CD4-positive, alpha-beta memory T cell (primary cell): Measurements from ENCODE around the gene MYOCD. TPM values are rescaled to one million over a fixed set of nuclear protein-coding genes. Genes with fewer than 3 reads are reported as not detected.

Experiments used
- CTCF ChIA-PET: fragments of 350-600 bp; sonication (Branson Sonifier 250); formaldehyde crosslinking; loops from one replicate; lab custom pipeline; 2021; ENCODE audit warnings: inconsistent platforms; ENCODE audit not compliant: partially characterized antibody; lab: Charles Lee
- POLR2A ChIA-PET: fragments of 350-600 bp; sonication (Branson Sonifier 250); formaldehyde crosslinking; loops from one replicate; lab custom pipeline; 2021; ENCODE audit not compliant: partially characterized antibody; lab: Charles Lee
- DNase-seq, 5 donors: peaks; one replicate each; pipeline versions ENCODE4 v3.0.0 to v3.0.0-alpha.2; 2020 to 2022; ENCODE audit warnings: mixed read lengths in 1 of 5
- H3K27ac ChIP-seq: one replicate; pipeline ENCODE4 v1.7.0; 2013; ENCODE audit warnings: low read depth, low read length
- H3K27me3 ChIP-seq: 2 replicates; pipeline ENCODE4 v1.7.0; 2013; ENCODE audit warnings: mild to moderate bottlenecking, low read length, moderate library complexity; ENCODE audit not compliant: insufficient read depth
- H3K36me3 ChIP-seq: 2 replicates; pipeline ENCODE4 v1.7.0; 2013; ENCODE audit warnings: mild to moderate bottlenecking, low read length, moderate library complexity; ENCODE audit not compliant: insufficient read depth
- H3K4me1 ChIP-seq: 2 replicates; pipeline ENCODE4 v1.7.0; 2013; ENCODE audit warnings: mild to moderate bottlenecking, low read length, moderate library complexity; ENCODE audit not compliant: insufficient read depth
- H3K4me3 ChIP-seq, 2 donors: one replicate each; pipeline ENCODE4 v1.7.0; 2013; ENCODE audit warnings: low read length in 2 of 2, mild to moderate bottlenecking in 1 of 2
- H3K9me3 ChIP-seq, 2 donors: one replicate each; pipeline ENCODE4 v1.7.0; 2013; ENCODE audit warnings: low read length in 2 of 2, control low read depth in 1 of 2; ENCODE audit not compliant: control insufficient read depth in 1 of 2
- H3K27ac Mint-ChIP-seq, 7 donors: one replicate each; pipeline ENCODE4 v1.8.0; 2020 to 2021; ENCODE audit warnings: mixed read lengths in 7 of 7, mild to moderate bottlenecking in 6 of 7, inconsistent platforms in 3 of 7, moderate library complexity in 3 of 7
- H3K27me3 Mint-ChIP-seq, 2 donors: one replicate each; pipeline ENCODE4 v1.8.0; 2020 to 2021; ENCODE audit warnings: mixed read lengths in 2 of 2
- H3K36me3 Mint-ChIP-seq, 2 donors: one replicate each; pipeline ENCODE4 v1.8.0; 2020 to 2021; ENCODE audit warnings: mixed read lengths in 2 of 2, inconsistent platforms in 1 of 2, mild to moderate bottlenecking in 1 of 2
- H3K4me1 Mint-ChIP-seq, 4 donors: one replicate each; pipeline ENCODE4 v1.8.0; 2020 to 2021; ENCODE audit warnings: mixed read lengths in 4 of 4, mild to moderate bottlenecking in 1 of 4
- H3K4me3 Mint-ChIP-seq, 8 donors: one replicate each; pipeline ENCODE4 v1.8.0; 2020 to 2021; ENCODE audit warnings: mixed read lengths in 8 of 8, mild to moderate bottlenecking in 7 of 8, moderate library complexity in 6 of 8, inconsistent platforms in 3 of 8
- H3K9me3 Mint-ChIP-seq, 8 donors: one replicate each; pipeline ENCODE4 v1.8.0; 2020 to 2021; ENCODE audit warnings: mixed read lengths in 8 of 8, mild to moderate bottlenecking in 5 of 8, inconsistent platforms in 3 of 8, moderate library complexity in 1 of 8
- intact Hi-C: fragments of 100-400 bp; cut with micrococcal nuclease; formaldehyde crosslinking; loops from one replicate; pipeline ENCODE4 v1.15.1; 2023
- polyA plus RNA-seq, 2 donors: library from polyadenylated mRNA; unstranded; fragments of 300-500 nt; fragmentation: Illumina TruSeq; gene quantifications; one replicate each; pipeline ENCODE4 v1.2.3, GENCODE V29; 2021
- total RNA-seq, 2 experiments: library from RNA; stranded (reverse); gene quantifications; one replicate each; pipeline ENCODE4 v1.2.3, GENCODE V29; 2021

Gene MYOCD
- total and polyA plus RNA-seq, 4 experiments from 2014 or later, result not detected

DNA sequence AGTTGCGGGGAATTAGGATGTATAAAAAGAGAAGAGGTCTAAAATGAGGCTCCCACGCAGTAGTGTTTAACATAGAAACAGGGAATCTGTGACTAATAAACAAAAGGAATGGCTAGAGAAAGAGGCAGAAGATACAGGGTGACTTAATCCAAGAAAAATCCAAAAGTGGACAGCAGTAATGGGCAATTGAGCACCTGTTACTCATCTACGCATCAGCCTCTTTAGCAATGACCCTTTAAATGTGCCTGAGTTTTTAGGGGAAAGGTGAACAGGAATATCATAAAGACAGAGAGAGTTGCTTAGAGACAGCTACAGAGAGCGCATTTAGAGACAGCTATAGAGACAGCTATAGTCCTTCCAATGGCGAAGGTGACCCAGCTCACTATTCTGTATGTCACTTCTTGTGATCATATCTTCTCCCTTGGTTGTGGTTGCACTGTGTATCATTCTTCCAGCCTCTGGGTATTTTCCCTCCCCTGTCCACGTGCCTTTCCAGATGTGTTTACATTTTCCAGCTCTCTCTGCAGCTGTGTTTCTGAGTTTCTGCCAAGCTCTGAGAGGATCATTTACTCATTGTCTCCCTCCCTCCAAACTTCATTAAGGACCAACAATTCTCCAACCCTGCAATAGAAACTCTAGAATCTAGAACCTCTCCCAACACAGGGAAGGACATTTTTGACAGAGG lies 61.5 kb downstream of the MYOCD start:
- POLR2A ChIA-PET, result no interaction called here
- H3K27ac Mint-ChIP-seq, result no peak overlapping the region
- peaks cover 0 to 4% (median 0%) of the 10 kb centered on the region in 8 donors for H3K9me3 Mint-ChIP-seq
- H3K27ac ChIP-seq, result no peak overlapping the region
- no peak overlapping the region for H3K4me3 ChIP-seq
- H3K4me1 Mint-ChIP-seq, result no peaks in the 10 kb centered on the region
- DNase-seq, result no peak
- H3K27me3 Mint-ChIP-seq, result no peaks in the 10 kb centered on the region
- H3K36me3 Mint-ChIP-seq, result no peaks in the 10 kb centered on the region
- H3K4me3 Mint-ChIP-seq, result no peak overlapping the region
- H3K4me1 ChIP-seq, result no peaks in the 10 kb centered on the region
- CTCF ChIA-PET, result no interaction called here
- H3K27me3 ChIP-seq, result no peaks in the 10 kb centered on the region
- H3K9me3 ChIP-seq, result no peaks in the 10 kb centered on the region
- intact Hi-C loops, result no loop called here
- no peaks in the 10 kb centered on the region for H3K36me3 ChIP-seq

DNA sequence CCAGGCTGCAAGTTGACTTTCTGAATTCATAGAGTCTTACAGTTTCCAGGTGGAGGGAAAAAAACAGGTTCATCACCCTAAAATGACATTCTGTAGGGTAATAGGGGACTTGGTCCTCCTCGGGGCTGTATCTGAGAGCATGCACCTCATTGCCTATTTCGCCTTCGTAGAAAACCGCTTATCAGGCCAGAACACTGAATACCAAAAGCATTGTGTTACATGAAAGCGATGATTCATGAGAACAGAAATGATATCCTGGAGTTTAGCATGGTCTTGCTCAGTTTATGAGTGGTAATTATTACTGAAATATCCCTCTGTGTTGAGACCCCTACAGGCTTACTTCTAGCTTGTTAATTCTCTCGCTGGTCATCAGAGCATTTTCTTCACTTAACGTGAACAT lies 62.2 kb downstream of the MYOCD start:
- CTCF ChIA-PET, result no interaction called here
- Histone ChIP-seq H3K27ac (no peak overlapping the region), H3K9me3 (no peaks in the 10 kb centered on the region), H3K4me3 (no peak overlapping the region), H3K4me1 (no peaks in the 10 kb centered on the region), H3K27me3 (no peaks in the 10 kb centered on the region), H3K36me3 (no peaks in the 10 kb centered on the region)
- DNase-seq, result no peak
- H3K36me3 Mint-ChIP-seq, result no peaks in the 10 kb centered on the region
- intact Hi-C loops, result no loop called here
- H3K4me3 Mint-ChIP-seq, result no peak overlapping the region
- H3K4me1 Mint-ChIP-seq, result no peaks in the 10 kb centered on the region
- H3K27me3 Mint-ChIP-seq, result no peaks in the 10 kb centered on the region
- H3K27ac Mint-ChIP-seq, result no peak overlapping the region
- POLR2A ChIA-PET, result no interaction called here
- H3K9me3 Mint-ChIP-seq, result peaks cover 0 to 6% (median 0%) of the 10 kb centered on the region in 8 donors

DNA sequence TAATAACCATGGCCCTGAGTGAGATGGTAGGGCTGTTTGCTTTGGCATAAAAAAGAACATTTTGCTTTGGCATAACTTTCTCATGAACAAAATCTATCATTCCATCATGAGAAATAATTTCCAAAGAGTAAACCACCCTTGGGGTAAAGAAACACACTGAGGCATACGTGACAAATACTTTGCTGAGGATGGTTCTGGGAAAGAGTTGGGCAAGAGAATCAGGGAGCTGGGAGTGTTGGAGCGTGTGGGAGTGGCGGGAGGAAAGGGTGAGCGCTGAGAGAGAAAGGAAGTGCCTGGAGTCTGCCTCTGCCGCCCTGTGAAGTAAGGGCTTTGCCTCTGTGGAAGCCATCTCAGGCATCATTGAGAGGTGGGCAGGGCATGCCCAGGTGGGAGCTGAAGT lies 63.4 kb downstream of the MYOCD start:
- CTCF ChIA-PET, result no interaction called here
- H3K27ac Mint-ChIP-seq, result no peak overlapping the region

DNA sequence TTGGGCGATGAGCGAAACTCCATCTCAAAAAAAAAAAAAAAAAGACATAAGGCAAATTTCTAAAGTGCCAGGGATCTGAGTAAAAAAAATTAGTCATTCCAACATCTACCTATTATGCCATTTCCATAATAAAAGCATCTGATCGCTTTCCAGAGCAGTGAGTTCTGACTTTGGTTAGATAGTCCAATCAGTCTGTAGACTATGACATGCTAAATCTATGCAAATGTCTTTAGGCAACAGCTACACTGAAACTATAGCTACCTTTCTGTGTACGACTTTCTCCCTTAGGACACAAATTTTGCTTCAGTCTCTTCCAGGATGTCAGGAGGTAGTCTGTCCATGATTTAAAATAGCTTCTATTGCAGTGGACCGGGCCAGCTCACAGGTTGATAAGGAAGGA lies 64.7 kb downstream of the MYOCD start:
- H3K27me3 ChIP-seq, result no peaks in the 10 kb centered on the region
- H3K4me1 ChIP-seq, result no peaks in the 10 kb centered on the region
- ChIA-PET POLR2A (no interaction called here), CTCF (no interaction called here)
- H3K4me3 ChIP-seq, result no peak overlapping the region
- Mint-ChIP-seq H3K27me3 (no peaks in the 10 kb centered on the region), H3K9me3 (peaks cover 0 to 6% (median 0%) of the 10 kb centered on the region in 8 donors), H3K4me3 (no peak overlapping the region), H3K36me3 (no peaks in the 10 kb centered on the region), H3K27ac (no peak overlapping the region), H3K4me1 (no peaks in the 10 kb centered on the region)
- H3K36me3 ChIP-seq, result no peaks in the 10 kb centered on the region
- H3K9me3 ChIP-seq, result no peaks in the 10 kb centered on the region
- DNase-seq, result no peak
- intact Hi-C loops, result no loop called here
- H3K27ac ChIP-seq, result no peak overlapping the region

More for the DNA sequence above, 63.4 kb downstream of the MYOCD start:
- Mint-ChIP-seq H3K36me3 (no peaks in the 10 kb centered on the region), H3K27me3 (no peaks in the 10 kb centered on the region), H3K4me1 (no peaks in the 10 kb centered on the region), H3K9me3 (peaks cover 0 to 6% (median 0%) of the 10 kb centered on the region in 8 donors), H3K4me3 (no peak overlapping the region)
- Histone ChIP-seq H3K9me3 (no peaks in the 10 kb centered on the region), H3K36me3 (no peaks in the 10 kb centered on the region), H3K27me3 (no peaks in the 10 kb centered on the region), H3K27ac (no peak overlapping the region), H3K4me1 (no peaks in the 10 kb centered on the region), H3K4me3 (no peak overlapping the region)
- intact Hi-C loops, result no loop called here
- POLR2A ChIA-PET, result no interaction called here
- DNase-seq, result no peak

DNA sequence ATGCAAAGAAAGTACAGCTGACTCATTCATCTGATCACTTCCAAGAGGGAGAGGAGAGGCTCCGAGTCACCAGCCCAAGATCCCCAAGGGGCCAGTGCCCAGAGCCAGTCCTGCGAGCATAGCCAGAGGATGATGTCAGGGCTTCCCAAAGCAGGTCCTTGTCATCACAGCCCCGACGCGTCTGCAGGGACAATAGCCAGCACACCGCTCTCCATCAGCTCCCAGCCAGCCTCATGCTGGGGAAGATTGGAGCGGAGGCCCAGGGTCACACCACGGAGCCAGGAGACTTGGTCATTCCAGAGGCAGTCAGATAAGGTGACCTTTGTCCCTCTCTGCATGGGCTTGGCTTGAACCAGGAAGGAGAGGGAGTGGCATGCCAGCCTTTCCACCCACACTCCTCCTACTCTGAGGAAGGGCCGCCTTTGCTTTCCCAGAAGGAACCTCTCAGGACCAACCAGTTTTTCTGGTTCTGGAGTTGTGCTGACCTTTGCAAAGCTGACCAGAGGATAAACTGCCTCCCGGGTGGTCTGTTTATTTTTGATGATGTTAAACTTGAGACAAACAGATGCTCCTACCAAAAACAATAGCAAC lies 65.3 kb downstream of the MYOCD start:
- Histone ChIP-seq H3K4me1 (no peaks in the 10 kb centered on the region), H3K27me3 (no peaks in the 10 kb centered on the region), H3K4me3 (no peak overlapping the region), H3K9me3 (no peaks in the 10 kb centered on the region), H3K27ac (no peak overlapping the region), H3K36me3 (no peaks in the 10 kb centered on the region)
- Mint-ChIP-seq H3K27ac (no peak overlapping the region), H3K27me3 (no peaks in the 10 kb centered on the region), H3K4me3 (no peak overlapping the region), H3K36me3 (no peaks in the 10 kb centered on the region), H3K4me1 (no peaks in the 10 kb centered on the region), H3K9me3 (peaks cover 0 to 6% (median 0%) of the 10 kb centered on the region in 8 donors)
- ChIA-PET POLR2A (no interaction called here), CTCF (no interaction called here)
- DNase-seq, result no peak
- intact Hi-C loops, result no loop called here

DNA sequence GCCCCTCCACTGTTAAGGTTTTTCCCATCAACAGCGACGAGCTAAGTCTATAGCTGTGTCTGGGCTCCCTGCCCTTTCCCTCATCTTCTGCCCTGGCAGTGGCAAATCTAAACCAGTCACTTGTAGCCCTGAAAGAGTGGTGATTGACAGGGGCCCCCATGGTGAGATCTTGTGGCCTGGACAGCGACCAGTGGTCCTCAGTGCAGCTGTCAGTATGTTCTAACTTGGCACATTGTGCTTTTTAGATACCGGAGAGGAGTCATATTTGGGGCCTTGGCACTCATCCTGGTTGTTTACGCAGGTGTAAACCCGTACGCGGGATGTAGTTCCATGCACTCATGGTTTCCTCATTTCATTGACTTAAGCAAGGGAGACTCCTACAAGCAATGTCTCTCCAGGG lies 66.1 kb downstream of the MYOCD start:
- Histone ChIP-seq H3K27ac (no peak overlapping the region), H3K36me3 (no peaks in the 10 kb centered on the region), H3K27me3 (no peaks in the 10 kb centered on the region), H3K9me3 (no peaks in the 10 kb centered on the region), H3K4me1 (no peaks in the 10 kb centered on the region), H3K4me3 (no peak overlapping the region)
- ChIA-PET CTCF (no interaction called here), POLR2A (no interaction called here)
- Mint-ChIP-seq H3K27ac (no peak overlapping the region), H3K9me3 (peaks cover 0 to 6% (median 0%) of the 10 kb centered on the region in 8 donors), H3K27me3 (no peaks in the 10 kb centered on the region), H3K4me3 (no peak overlapping the region), H3K4me1 (no peaks in the 10 kb centered on the region), H3K36me3 (no peaks in the 10 kb centered on the region)
- DNase-seq, result no peak
- intact Hi-C loops, result no loop called here

DNA sequence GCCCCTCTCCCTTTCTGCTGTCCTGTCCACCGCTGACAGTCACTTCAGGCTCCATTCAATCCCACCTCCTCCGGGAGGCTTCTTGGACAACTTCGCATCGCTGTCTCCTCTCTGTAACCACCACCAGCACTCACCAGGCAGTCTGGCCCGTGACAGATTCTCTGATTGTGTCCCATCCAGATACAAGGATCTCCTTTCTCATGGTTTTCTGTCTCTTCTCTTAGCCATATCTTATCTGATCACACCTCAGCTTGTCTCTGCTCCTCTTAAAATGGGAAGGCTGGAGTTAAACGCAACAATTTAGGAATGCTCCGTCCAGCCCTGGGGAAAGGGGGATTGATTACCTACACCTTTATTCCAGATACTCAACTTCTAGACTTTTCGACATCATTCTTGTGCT lies 66.7 kb downstream of the MYOCD start:
- Histone ChIP-seq H3K9me3 (no peaks in the 10 kb centered on the region), H3K4me1 (no peaks in the 10 kb centered on the region), H3K36me3 (no peaks in the 10 kb centered on the region), H3K27ac (no peak overlapping the region), H3K4me3 (no peak overlapping the region), H3K27me3 (no peaks in the 10 kb centered on the region)
- POLR2A ChIA-PET, result no interaction called here
- H3K27ac Mint-ChIP-seq, result no peak overlapping the region
- H3K9me3 Mint-ChIP-seq, result peaks cover 0 to 6% (median 0%) of the 10 kb centered on the region in 8 donors
- DNase-seq, result no peak
- intact Hi-C loops, result no loop called here
- H3K36me3 Mint-ChIP-seq, result no peaks in the 10 kb centered on the region
- H3K27me3 Mint-ChIP-seq, result no peaks in the 10 kb centered on the region
- H3K4me3 Mint-ChIP-seq, result no peak overlapping the region
- H3K4me1 Mint-ChIP-seq, result no peaks in the 10 kb centered on the region
- CTCF ChIA-PET, result no interaction called here
